ENCODE results near the gene RPS2.
"Not testable (repeated sequence)": the region's sequence is repeated elsewhere in the genome, so short reads cannot be mapped to it uniquely, and the experiment has no call there.

RPS2 gene

GRCh38 chr16:1965396-1966001 is 873 bp upstream of the RPS2 start:
- DNase-seq (ENCODE audit: low read depth in 4 of 4, low spot score in 1 of 4): no peak

DNA sequence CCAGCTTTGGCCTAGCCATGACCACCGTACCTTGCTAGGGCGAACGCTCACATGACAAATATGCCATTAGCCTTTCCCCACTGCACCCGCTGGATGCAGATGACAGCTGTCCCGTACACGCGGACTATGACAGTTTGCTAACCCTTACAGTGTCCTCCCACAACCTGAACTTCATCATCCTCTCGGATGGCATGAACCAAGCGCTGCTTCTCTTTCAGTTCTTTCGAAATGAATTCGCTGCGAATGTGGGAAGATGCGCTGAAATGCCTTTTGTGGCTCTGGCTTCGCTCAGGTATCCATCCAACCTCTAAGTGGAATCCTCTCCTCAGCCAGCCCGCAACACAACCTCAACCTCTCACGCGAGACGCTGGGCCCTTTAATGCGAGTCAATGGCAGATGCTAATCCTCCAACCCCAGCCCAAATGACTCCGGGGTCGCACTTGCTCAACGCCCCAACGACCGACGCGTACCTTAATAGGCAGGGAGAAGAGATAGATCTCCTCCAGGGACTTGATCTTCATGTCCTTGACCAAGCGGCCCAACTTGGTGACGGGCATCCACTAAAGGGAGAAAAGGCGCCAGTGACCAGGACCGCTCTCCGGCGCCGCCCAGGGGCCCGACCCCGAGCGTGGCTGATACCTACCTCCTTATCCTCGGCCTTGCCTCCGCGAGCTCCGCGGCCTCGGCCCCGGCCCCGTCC is 670 bp downstream of the RPS2 start:
- no peak for DNase-seq (ENCODE audit: low read depth in 4 of 4, low spot score in 1 of 4)

- not testable (repeated sequence) for DNase-seq (ENCODE audit: low read depth in 4 of 4, low spot score in 1 of 4)
These were observed 2.2 kb downstream of the RPS2 start for GRCh38 chr16:1962161-1963153.

DNA sequence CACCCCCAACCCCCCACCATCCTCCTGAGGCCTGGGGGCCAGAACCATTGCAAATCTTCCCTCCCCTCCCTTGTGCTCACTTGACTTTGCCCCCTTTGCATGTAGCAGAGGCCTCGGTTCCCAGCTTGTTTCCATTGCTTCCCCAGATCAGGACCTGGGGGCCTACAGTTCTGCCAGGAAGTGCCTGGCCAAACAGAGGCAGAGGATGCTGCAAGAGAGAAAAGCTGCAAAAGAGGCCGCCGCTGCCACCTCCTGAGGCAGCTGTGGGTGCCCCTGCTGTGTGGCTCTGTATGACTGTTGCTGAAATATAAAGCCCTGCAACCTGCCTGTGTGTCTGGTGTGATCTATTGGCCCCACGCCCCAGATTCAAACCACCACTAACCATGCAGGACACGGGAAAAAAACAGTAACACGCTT is 3.0 kb downstream of the RPS2 start:
- no peak for DNase-seq (ENCODE audit: low read depth in 4 of 4, low spot score in 1 of 4)

DNA sequence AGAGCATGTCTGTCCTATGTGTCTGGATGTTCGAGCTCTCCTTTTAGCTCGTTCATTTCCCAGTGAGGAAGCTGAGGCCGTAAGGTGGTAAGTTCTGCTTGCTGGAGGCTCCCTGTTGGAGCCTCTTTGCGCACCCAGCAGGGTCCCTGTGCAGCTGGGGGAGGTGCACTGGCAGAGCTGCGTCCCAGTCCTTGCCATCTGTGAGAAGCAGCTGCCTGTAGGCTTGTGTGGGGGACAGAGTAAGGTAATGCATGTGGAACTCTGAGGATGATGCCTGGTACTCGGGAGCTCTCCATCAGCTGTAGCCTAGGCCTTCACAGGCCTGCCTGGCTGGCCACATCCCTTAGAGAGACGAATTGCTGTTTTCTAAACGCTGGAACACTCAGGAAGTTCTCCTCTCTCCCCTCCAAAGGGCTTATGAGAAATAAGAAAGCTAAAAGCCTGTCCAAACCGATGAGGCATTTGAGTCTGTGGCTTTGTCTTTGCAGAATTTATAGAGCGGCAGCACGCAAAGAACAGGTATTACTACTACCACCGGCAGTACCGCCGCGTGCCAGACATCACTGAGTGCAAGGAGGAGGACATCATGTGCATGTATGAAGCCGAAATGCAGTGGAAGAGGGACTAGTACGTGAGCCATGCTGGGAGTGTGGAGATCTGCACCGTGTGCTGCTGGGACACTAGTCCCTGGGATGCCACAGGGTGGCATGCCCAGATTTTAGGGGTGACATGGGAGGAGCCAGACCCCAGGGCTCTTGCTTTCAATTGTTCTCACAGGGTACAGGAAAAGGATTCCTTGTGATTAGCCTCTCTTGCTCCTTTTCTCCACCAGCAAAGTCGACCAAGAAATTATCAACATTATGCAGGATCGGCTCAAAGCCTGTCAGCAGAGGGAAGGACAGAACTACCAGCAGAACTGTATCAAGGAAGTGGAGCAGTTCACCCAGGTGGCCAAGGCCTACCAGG is 3.7 kb downstream of the RPS2 start:
- DNase-seq (ENCODE audit: low read depth in 4 of 4, low spot score in 1 of 4): no peak

GRCh38 chr16:1959269-1960039 is 5.2 kb downstream of the RPS2 start, which contains the start of gene NDUFB10:
TSS of gene NDUFB10 (plus strand) at chr16:1959538. CDS start at chr16:1959625, 87 bp downstream.
- DNase-seq (ENCODE audit: low read depth in 4 of 4, low spot score in 1 of 4): peak; percentile 83 to 91 (median 91)

DNA sequence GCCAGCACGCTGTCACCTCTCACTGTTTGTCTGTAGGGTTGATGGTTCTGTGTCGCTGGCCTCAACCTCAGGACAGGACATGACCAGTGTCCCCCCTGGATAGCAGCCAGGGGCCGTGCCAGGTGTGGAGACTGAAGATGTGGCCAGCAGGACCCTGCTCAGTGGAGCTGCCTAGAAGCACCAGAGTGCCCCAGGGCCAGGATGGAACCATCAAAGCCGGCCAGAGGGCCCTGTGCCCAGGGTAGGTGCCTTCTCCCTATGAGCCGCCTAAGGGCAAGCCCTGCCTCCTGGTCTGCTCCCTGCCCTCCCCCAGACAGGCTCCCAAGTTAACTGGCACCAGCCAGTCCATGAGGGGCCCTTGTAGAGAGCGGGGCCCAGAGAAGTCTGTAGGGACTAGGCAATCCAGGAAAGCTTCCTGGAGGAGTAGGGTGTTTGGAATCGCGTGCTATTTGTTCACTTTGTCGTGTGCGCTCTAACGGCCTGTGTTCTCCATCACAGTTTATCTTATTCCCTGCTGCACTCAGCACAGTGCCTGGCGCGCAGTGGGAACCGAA is 5.8 kb downstream of the RPS2 start:
- DNase-seq (ENCODE audit: low read depth in 4 of 4, low spot score in 1 of 4): no peak

DNA sequence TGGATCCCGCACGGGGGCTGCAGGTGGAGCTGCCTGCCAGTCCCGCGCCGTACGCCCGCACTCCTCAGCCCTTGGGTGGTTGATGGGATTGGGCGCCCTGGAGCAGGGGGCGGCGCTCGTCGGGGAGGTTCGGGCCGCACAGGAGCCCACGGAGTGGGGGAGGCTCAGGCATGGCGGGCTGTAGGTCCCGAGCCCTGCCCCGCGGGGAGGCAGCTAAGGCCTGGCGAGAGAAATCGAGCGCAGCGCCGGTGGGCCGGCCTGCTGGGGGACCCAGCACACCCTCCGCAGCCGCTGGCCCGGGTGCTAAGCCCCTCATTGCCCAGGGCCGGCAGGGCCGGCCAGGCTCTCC is 6.5 kb downstream of the RPS2 start:
- not testable (repeated sequence) for DNase-seq (ENCODE audit: low read depth in 4 of 4, low spot score in 1 of 4)

DNA sequence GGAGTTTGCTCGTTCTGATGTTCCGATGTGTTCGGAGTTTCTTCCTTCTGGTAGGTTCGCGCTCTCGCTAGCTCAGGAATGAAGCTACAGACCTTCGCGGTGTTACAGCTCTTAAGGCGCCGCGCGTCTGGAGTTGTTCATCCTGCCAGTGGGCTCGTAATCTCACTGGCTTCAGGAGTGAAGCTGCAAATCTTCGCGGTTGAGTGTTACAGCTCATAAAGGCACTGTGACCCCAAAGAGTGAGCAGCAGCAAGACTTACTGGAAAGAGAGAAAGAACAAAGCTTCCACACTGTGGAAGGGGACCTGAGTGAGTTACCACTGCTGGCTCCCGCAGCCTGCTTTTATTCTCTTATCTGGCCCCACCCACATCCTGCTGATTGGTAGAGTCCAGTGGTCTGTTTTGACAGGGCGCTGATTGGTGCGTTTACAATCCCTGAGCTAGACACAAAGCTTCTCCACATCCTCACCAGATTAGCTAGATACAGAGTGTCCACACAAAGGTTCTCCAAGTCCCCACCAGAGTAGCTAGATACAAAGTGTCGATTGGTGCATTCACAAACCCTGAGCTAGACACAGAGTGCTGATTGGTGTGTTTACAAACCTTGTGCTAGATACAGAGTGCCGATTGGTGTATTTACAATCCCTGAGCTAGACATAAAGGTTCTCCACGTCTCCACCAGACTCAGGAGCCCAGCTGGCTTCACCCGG is 7.0 kb downstream of the RPS2 start:
- not testable (repeated sequence) for DNase-seq (ENCODE audit: low read depth in 4 of 4, low spot score in 1 of 4)

- no peak for DNase-seq (ENCODE audit: low read depth in 4 of 4, low spot score in 1 of 4)
These were observed 10.9 kb downstream of the RPS2 start for GRCh38 chr16:1953734-1954133.

DNA sequence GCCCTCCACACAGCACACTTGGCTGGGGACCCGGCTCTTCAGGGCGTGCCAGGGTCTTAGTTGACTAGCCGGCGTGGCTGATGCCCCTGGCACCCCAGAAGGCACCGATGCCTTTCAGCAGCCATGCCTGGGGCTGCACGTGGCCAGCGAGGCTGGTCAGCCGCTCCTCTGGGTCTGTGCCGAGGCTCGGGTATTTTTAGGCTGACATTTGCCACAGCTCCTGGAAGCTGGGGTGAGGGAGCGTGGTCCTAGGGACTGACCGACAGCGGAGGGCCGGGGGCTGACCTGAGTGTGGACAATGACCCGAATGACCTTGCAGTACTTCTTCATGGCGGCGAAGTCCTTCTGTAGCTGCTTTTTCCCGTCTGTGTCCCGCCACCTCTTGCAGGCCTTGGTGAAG is 14.1 kb downstream of the RPS2 start:
- no peak for DNase-seq (ENCODE audit: low read depth in 4 of 4, low spot score in 1 of 4)

DNA sequence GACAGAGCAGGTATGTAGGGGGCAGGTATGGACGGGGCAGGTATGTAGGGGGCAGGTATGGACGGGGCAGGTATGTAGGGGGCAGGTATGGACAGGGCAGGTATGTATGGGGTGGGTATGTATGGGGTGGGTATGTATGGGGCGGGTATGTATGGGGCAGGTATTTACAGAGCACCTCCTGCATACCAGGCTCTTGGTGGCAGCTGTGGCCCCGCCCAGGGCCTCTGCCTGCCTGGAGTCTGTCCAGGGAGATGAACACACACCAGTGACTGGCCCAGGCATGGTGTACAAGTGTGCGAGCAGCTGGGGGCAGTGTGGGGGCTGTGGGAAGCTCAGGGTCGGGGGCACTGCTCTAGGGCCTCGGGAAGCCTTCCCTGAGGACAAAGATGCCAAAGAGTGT is 14.6 kb downstream of the RPS2 start:
- no peak for DNase-seq (ENCODE audit: low read depth in 4 of 4, low spot score in 1 of 4)

DNA sequence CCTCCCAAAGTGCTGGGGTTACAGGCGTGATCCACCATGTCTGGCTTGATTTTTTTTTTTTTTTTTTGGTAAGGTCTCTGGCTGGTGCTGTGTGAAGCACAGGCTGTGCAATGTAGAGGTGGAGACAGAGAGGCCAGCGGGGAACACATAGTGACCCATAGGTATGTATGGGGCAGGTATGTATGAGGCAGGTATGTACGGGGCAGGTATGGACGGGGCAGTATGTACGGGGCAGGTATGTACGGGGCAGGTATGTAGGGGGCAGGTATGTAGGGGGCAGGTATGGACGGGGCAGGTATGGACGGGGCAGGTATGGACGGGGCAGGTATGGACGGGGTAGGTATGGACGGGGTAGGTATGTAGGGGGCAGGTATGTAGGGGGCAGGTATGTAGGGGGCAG is 15.1 kb downstream of the RPS2 start:
- DNase-seq (ENCODE audit: low read depth in 4 of 4, low spot score in 1 of 4): no peak

DNA sequence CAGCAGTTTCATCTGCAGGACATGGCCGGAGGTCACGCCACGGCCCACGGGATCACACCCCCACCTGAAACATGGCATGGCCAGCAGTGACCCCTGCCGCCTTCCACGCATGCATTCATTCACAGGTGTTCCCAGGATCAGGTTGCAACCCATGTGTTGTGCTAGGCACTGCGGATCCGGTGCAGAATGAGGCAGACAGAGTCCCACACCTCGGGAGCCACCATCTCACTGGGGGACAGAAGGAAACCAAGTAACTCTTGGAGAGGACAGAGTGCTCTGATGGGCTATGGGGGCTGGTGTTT is 17.3 kb downstream of the RPS2 start:
- DNase-seq (ENCODE audit: low read depth in 4 of 4, low spot score in 1 of 4): no peak

GRCh38 chr16:1946495-1947368 is 17.9 kb downstream of the RPS2 start:
- DNase-seq (ENCODE audit: low read depth in 4 of 4, low spot score in 1 of 4): no peak

DNA sequence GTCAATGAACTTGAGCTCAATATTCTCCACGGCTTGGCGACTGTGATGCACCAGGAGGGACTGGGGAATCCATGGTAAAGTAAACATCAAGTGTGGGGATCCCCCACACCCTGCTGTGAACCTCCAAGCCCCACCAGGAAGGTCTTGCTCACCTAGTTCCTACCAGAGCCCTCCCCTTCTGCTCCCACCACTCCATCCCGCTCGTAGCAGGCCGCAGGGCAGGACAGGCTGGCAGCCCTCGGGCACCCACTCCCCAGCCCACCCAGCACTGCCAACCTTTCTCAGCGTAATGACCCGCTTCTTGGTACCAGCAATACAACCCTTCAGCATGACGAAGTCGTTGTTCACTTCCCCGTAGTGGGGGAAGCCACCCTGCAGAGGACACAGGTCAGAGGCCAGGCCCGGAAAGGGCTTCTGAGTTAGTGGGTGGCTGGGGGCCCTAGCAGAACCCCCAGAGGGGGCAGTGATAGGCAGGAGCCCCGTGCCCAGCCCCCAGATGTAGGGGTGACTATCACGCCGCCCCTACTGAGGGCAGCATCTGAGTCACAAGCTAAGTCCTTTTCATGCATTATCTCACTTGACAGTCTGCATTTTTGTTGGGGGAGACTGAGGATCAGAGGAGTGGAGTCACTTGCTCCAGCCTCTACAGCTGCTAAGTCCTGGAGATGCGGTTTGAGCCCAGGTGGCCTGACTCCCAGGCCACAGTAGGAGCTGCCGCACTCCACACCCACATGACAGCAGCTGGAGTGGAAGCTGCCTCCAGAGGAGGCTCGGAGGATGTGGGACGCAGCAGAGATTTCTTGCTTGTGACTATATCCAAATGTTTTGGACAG is 18.9 kb downstream of the RPS2 start:
- no peak for DNase-seq (ENCODE audit: low read depth in 4 of 4, low spot score in 1 of 4)

- DNase-seq (ENCODE audit: low read depth in 4 of 4, low spot score in 1 of 4): no peak
These were observed 19.9 kb downstream of the RPS2 start for GRCh38 chr16:1944612-1945199.

Data from stimulated activated CD4-positive, alpha-beta T cell treated with anti-CD3 and anti-CD28 coated beads, Interleukin-1b, Interleukin-23, amount 100 ng/mL, for 24 hours (primary cell).